Ishikawa (cell line): Measurements from ENCODE around the gene LETM1.

Experiments
- CEBPB ChIP-seq: IDR thresholded peaks from 2 replicates; pipeline ENCODE4 v1.6.1; 2012
- EGR1 ChIP-seq: IDR thresholded peaks from 2 replicates; pipeline ENCODE4 v1.6.1; 2012
- EP300 ChIP-seq: IDR thresholded peaks from 2 replicates; pipeline ENCODE4 v1.6.1; 2012; ENCODE audit warnings: borderline replicate concordance
- FOXM1 ChIP-seq: IDR thresholded peaks from 2 replicates; pipeline ENCODE4 v1.6.1; 2012; ENCODE audit warnings: low read depth, borderline replicate concordance
- NFIC ChIP-seq: IDR thresholded peaks from 2 replicates; pipeline ENCODE4 v1.6.1; 2012
- RAD21 ChIP-seq: IDR thresholded peaks from 2 replicates; pipeline ENCODE4 v1.6.1; 2012; ENCODE audit warnings: low read depth
- TAF1 ChIP-seq: IDR thresholded peaks from 2 replicates; pipeline ENCODE4 v1.6.1; 2012; ENCODE audit warnings: low read depth, mild to moderate bottlenecking
- TF ChIP-seq, protein P1 (sequence below): IDR thresholded peaks from 2 replicates; pipeline ENCODE4 v1.6.1; 2012

DNA sequence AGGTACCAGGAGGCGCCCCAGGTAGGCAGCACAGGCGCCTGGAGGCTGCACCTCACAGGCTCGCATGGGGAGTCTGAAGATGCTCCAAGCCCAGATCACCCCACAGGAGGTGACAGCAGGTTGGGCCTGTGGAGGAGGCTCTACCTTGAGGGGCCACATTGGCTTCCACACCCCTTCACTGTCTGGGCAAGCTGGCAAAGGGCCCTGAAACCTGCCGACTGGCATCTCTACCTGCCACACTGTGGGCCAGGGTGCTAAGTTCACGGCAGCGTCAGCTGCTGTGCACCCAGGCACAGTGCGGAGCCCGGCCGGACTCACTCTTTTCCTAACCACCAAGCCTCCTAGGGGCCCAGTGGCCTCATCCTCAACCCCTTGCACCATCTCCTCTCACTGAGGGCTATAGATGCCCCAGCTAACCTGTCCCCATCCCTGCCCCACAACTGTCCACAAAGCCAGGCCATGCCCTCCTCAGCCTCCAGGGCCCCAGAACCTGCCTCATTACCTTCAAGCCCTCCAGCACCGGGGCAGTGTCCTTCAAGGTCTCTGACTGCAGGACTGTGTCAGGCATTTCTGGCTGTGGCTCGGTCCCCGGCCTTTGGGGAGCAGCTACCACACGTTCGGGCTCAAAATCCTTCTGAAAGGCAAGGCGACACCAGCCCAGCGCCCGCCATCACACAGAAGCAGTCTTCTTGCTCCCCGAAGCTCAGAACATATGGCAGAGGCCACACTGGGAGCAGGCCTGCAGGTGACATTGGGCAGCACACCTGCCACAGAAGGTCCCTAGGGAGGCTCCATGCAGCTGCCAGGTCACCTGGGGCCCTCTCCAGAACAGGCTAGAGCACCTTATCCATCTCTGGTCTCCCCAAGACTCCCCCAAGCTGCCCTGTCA, 34.0 kb downstream of the LETM1 start:
- no peak for TF ChIP-seq EP300
- no peak for TF ChIP-seq TAF1
- TF ChIP-seq RAD21, result no peak
- TF ChIP-seq NFIC, result no peak
- TF ChIP-seq CEBPB, result no peak
- TF ChIP-seq EGR1, result no peak
- TF ChIP-seq FOXM1, result no peak
- TF ChIP-seq, protein P1, sequence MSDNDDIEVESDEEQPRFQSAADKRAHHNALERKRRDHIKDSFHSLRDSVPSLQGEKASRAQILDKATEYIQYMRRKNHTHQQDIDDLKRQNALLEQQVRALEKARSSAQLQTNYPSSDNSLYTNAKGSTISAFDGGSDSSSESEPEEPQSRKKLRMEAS, result no peak
